Ishikawa (cell line): ENCODE measurements around the gene CLPSL1.

Experiments used
- EP300 ChIP-seq: IDR thresholded peaks from 2 replicates; pipeline ENCODE4 v1.6.1; 2012; ENCODE audit warnings: borderline replicate concordance
- RAD21 ChIP-seq: IDR thresholded peaks from 2 replicates; pipeline ENCODE4 v1.6.1; 2012; ENCODE audit warnings: low read depth
- TF ChIP-seq, protein P1 (sequence below): IDR thresholded peaks from 2 replicates; pipeline ENCODE4 v1.6.1; 2012; ENCODE audit warnings: low read depth, mild to moderate bottlenecking

GRCh38 chr6:35784200-35784599 is 3.4 kb downstream of the CLPSL1 start:
- TF ChIP-seq RAD21 (no peak), EP300 (no peak)
- TF ChIP-seq, protein P1, sequence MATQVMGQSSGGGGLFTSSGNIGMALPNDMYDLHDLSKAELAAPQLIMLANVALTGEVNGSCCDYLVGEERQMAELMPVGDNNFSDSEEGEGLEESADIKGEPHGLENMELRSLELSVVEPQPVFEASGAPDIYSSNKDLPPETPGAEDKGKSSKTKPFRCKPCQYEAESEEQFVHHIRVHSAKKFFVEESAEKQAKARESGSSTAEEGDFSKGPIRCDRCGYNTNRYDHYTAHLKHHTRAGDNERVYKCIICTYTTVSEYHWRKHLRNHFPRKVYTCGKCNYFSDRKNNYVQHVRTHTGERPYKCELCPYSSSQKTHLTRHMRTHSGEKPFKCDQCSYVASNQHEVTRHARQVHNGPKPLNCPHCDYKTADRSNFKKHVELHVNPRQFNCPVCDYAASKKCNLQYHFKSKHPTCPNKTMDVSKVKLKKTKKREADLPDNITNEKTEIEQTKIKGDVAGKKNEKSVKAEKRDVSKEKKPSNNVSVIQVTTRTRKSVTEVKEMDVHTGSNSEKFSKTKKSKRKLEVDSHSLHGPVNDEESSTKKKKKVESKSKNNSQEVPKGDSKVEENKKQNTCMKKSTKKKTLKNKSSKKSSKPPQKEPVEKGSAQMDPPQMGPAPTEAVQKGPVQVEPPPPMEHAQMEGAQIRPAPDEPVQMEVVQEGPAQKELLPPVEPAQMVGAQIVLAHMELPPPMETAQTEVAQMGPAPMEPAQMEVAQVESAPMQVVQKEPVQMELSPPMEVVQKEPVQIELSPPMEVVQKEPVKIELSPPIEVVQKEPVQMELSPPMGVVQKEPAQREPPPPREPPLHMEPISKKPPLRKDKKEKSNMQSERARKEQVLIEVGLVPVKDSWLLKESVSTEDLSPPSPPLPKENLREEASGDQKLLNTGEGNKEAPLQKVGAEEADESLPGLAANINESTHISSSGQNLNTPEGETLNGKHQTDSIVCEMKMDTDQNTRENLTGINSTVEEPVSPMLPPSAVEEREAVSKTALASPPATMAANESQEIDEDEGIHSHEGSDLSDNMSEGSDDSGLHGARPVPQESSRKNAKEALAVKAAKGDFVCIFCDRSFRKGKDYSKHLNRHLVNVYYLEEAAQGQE, result no peak
